Lower leg skin (tissue), 3 donors: ENCODE results near the gene SCYGR6.
"Not testable (repeated sequence)": the region's sequence is repeated elsewhere in the genome, so short reads cannot be mapped to it uniquely, and the experiment has no call there.

Source experiments
- POLR2A ChIP-seq, 2 donors: fragments of 450-650 bp; IDR thresholded peaks; one replicate each; pipeline ENCODE4 v1.6.1; 2016 to 2017; ENCODE audit warnings: antibody characterized with exemption in 2 of 2, mild to moderate bottlenecking in 1 of 2, moderate library complexity in 1 of 2
- TF ChIP-seq, protein P1 (sequence below), 3 donors: fragments of 450-650 bp; IDR thresholded peaks; one replicate each; pipeline ENCODE4 v1.5.1; 2016; ENCODE audit warnings: antibody characterized with exemption in 3 of 3, mild to moderate bottlenecking in 3 of 3, moderate library complexity in 2 of 3

DNA sequence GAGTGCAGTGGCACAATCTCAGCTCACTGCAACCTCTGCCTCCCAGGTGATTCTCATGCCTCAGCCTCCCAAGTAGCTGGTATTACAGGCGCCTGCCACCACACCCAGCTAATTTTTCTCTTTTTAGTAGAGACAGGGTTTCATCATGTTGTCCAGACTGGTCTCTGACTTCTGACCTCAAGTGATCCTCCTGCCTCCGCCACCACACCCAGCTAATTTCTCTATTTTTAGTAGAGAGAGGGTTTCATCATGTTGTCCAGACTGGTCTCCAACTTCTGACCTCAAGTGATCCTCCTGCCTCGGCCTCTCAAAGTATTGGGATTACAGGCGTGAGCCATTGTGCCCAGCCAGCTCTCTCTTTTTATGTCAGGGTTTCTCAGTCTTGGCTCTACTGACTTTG, 31.7 kb upstream of the SCYGR6 start:
- TF ChIP-seq, protein P1, sequence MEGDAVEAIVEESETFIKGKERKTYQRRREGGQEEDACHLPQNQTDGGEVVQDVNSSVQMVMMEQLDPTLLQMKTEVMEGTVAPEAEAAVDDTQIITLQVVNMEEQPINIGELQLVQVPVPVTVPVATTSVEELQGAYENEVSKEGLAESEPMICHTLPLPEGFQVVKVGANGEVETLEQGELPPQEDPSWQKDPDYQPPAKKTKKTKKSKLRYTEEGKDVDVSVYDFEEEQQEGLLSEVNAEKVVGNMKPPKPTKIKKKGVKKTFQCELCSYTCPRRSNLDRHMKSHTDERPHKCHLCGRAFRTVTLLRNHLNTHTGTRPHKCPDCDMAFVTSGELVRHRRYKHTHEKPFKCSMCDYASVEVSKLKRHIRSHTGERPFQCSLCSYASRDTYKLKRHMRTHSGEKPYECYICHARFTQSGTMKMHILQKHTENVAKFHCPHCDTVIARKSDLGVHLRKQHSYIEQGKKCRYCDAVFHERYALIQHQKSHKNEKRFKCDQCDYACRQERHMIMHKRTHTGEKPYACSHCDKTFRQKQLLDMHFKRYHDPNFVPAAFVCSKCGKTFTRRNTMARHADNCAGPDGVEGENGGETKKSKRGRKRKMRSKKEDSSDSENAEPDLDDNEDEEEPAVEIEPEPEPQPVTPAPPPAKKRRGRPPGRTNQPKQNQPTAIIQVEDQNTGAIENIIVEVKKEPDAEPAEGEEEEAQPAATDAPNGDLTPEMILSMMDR (IDR thresholded peaks at IDR 0.05), result not testable (repeated sequence)
- not testable (repeated sequence) for TF ChIP-seq POLR2A (IDR thresholded peaks at IDR 0.05)
